ENCODE data around the gene NANOS2. TPM values are rescaled to one million over a fixed set of nuclear protein-coding genes. Genes with fewer than 3 reads are reported as not detected.

Gene NANOS2
- total and polyA plus RNA-seq, 8 donors, result not detected

DNA sequence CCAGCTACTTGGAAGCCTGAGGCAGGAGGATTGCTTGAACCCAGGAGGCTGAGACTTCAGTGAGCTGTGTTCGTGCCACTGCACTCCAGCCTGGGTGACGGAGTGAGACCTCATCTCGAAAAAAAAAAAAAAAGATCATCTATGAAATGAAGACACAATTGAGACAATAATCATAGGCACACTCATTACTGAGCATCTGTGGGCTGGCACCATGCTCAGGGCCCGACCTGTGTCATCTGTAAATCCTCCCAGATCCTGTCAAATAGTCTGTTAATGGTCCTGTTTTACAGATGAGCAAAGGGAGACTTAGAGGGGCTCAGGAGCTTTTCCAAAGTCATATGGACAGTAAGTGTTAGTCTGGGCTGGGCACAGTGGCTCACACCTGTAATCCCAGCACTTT, 4.1 kb upstream of the NANOS2 start:
- H3K27ac ChIP-seq, result no peak overlapping the region
- 53 to 66% (median 64%) methylated on average over 4 of the region's 4 CpGs for WGBS, 5 donors
- intact Hi-C loops (cut with DNase I; ENCODE audit: low total_unique reads), result loop anchor here (10.0 kb wide), 1 partner anchor 86 kb away; no protein-coding TSS in a partner anchor
- H3K4me3 ChIP-seq, result no peak overlapping the region
- H3K36me3 ChIP-seq, result no peaks in the 10 kb centered on the region
- no peaks in the 10 kb centered on the region for H3K9me3 ChIP-seq
- DNase-seq, result no peak
- no peaks in the 10 kb centered on the region for H3K4me1 ChIP-seq
- no peak for TF ChIP-seq POLR2A (IDR thresholded peaks at IDR 0.05)
- no peak for TF ChIP-seq POLR2AphosphoS5 (IDR thresholded peaks at IDR 0.05)
- TF ChIP-seq, protein P1, sequence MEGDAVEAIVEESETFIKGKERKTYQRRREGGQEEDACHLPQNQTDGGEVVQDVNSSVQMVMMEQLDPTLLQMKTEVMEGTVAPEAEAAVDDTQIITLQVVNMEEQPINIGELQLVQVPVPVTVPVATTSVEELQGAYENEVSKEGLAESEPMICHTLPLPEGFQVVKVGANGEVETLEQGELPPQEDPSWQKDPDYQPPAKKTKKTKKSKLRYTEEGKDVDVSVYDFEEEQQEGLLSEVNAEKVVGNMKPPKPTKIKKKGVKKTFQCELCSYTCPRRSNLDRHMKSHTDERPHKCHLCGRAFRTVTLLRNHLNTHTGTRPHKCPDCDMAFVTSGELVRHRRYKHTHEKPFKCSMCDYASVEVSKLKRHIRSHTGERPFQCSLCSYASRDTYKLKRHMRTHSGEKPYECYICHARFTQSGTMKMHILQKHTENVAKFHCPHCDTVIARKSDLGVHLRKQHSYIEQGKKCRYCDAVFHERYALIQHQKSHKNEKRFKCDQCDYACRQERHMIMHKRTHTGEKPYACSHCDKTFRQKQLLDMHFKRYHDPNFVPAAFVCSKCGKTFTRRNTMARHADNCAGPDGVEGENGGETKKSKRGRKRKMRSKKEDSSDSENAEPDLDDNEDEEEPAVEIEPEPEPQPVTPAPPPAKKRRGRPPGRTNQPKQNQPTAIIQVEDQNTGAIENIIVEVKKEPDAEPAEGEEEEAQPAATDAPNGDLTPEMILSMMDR (IDR thresholded peaks at IDR 0.05), result no peak
- TF ChIP-seq EP300 (IDR thresholded peaks at IDR 0.05), result no peak
- peaks cover 0 to 55% (median 5%) of the 10 kb centered on the region in 3 donors for H3K27me3 ChIP-seq

- H3K4me3 ChIP-seq, result no peak overlapping the region
- no peaks in the 10 kb centered on the region for H3K36me3 ChIP-seq
- TF ChIP-seq, protein P1 (IDR thresholded peaks at IDR 0.05), result no peak
- TF ChIP-seq POLR2AphosphoS5 (IDR thresholded peaks at IDR 0.05), result no peak
- TF ChIP-seq POLR2A (IDR thresholded peaks at IDR 0.05), result no peak
- TF ChIP-seq EP300 (IDR thresholded peaks at IDR 0.05), result no peak
- no peaks in the 10 kb centered on the region for H3K9me3 ChIP-seq
- 41 to 51% (median 42%) methylated on average over 4 of the region's 4 CpGs for WGBS, 5 donors
- peaks cover 0 to 66% (median 5%) of the 10 kb centered on the region in 3 donors for H3K27me3 ChIP-seq
- intact Hi-C loops (cut with DNase I; ENCODE audit: low total_unique reads), result loop anchor here (10.0 kb wide), 1 partner anchor 87 kb away; no protein-coding TSS in a partner anchor
- no peak for DNase-seq
- no peak overlapping the region for H3K27ac ChIP-seq
- no peaks in the 10 kb centered on the region for H3K4me1 ChIP-seq
These were observed 3.0 kb upstream of the NANOS2 start for GRCh38 chr19:45917421-45918091.

GRCh38 chr19:45911291-45911690, 3.3 kb downstream of the NANOS2 start:
- TF ChIP-seq EP300 (IDR thresholded peaks at IDR 0.05) (no peak), POLR2A (IDR thresholded peaks at IDR 0.05) (no peak), POLR2AphosphoS5 (IDR thresholded peaks at IDR 0.05) (no peak)
- TF ChIP-seq, protein P1 (IDR thresholded peaks at IDR 0.05), result no peak
- H3K4me3 ChIP-seq, result no peak overlapping the region
- no peak for DNase-seq
- no peak overlapping the region for H3K27ac ChIP-seq
- 58 to 74% (median 69%) methylated on average over 8 of the region's 8 CpGs for WGBS, 5 donors
- intact Hi-C loops (cut with DNase I; ENCODE audit: low total_unique reads), result loop anchor here (10.0 kb wide), 1 partner anchor 94 kb away; no protein-coding TSS in a partner anchor
- H3K36me3 ChIP-seq, result no peaks in the 10 kb centered on the region
- H3K4me1 ChIP-seq, result no peaks in the 10 kb centered on the region
- no peaks in the 10 kb centered on the region for H3K9me3 ChIP-seq
- peaks cover 0 to 52% (median 0%) of the 10 kb centered on the region in 3 donors for H3K27me3 ChIP-seq

- 63 to 84% (median 71%) methylated on average over 5 of the region's 5 CpGs for WGBS, 5 donors
- H3K9me3 ChIP-seq, result no peaks in the 10 kb centered on the region
- peaks cover 0 to 32% (median 0%) of the 10 kb centered on the region in 3 donors for H3K27me3 ChIP-seq
- no peaks in the 10 kb centered on the region for H3K4me1 ChIP-seq
- DNase-seq, result no peak
- no peak overlapping the region for H3K4me3 ChIP-seq
- no peak overlapping the region for H3K27ac ChIP-seq
- TF ChIP-seq POLR2AphosphoS5 (IDR thresholded peaks at IDR 0.05) (no peak), EP300 (IDR thresholded peaks at IDR 0.05) (no peak), POLR2A (IDR thresholded peaks at IDR 0.05) (no peak)
- TF ChIP-seq, protein P1 (IDR thresholded peaks at IDR 0.05), result no peak
- intact Hi-C loops (cut with DNase I; ENCODE audit: low total_unique reads), result no loop called here
- no peaks in the 10 kb centered on the region for H3K36me3 ChIP-seq
These were observed 5.6 kb downstream of the NANOS2 start for GRCh38 chr19:45908956-45909355.

Measured in stomach (tissue), 9 donors.